Osteoblast (primary cell): ENCODE results near the gene C21orf58. TPM values are rescaled to one million over a fixed set of nuclear protein-coding genes. Genes with fewer than 3 reads are reported as not detected.

ENCODE experiments used
- DNase-seq: peaks from one replicate; pipeline ENCODE4 v3.0.0; 2011; ENCODE audit warnings: low spot score, mixed read lengths; ENCODE audit not compliant: insufficient read length; ENCODE audit errors: missing footprints
- H2AFZ ChIP-seq: 2 replicates; pipeline ENCODE4 v1.6.0; 2011; ENCODE audit warnings: mild to moderate bottlenecking, low read length
- H3K27ac ChIP-seq: 2 replicates; pipeline ENCODE4 v1.5.1; 2011; ENCODE audit warnings: mild to moderate bottlenecking, low read depth, low read length, moderate library complexity
- H3K27me3 ChIP-seq: 2 replicates; pipeline ENCODE4 v1.6.0; 2012; ENCODE audit warnings: mild to moderate bottlenecking, control low read depth, inconsistent platforms, low read length, moderate library complexity; ENCODE audit not compliant: insufficient read depth
- H3K36me3 ChIP-seq: 2 replicates; pipeline ENCODE4 v1.5.1; 2011; ENCODE audit warnings: mild to moderate bottlenecking, low read length, control low read depth, moderate library complexity; ENCODE audit not compliant: insufficient read depth
- H3K4me1 ChIP-seq: 2 replicates; pipeline ENCODE4 v1.5.1; 2011; ENCODE audit warnings: mild to moderate bottlenecking, low read length, control low read depth, moderate library complexity; ENCODE audit not compliant: insufficient read depth
- H3K4me2 ChIP-seq: 2 replicates; pipeline ENCODE4 v1.6.0; 2011; ENCODE audit warnings: mild to moderate bottlenecking, low read length; ENCODE audit not compliant: insufficient read depth
- H3K4me3 ChIP-seq: fragments of 200-600 bp; sonication (generic); 3 replicates; pipeline ENCODE4 v1.5.1; 2012; ENCODE audit warnings: mild to moderate bottlenecking, low read length, inconsistent platforms; ENCODE audit not compliant: insufficient read depth
- H3K79me2 ChIP-seq: 2 replicates; pipeline ENCODE4 v1.6.0; 2012; ENCODE audit warnings: mild to moderate bottlenecking, low read length, control low read depth, inconsistent platforms; ENCODE audit not compliant: insufficient read depth
- H3K9me3 ChIP-seq: 2 replicates; pipeline ENCODE4 v1.5.1; 2011; ENCODE audit warnings: low read depth, low read length, control low read depth
- H4K20me1 ChIP-seq: 2 replicates; pipeline ENCODE4 v1.6.0; 2012; ENCODE audit warnings: mild to moderate bottlenecking, low read length, control low read depth; ENCODE audit not compliant: insufficient read depth
- total RNA-seq: library from RNA; depleted of rRNA; stranded (reverse); fragments of >200 nt; gene quantifications from 2 replicates; pipeline ENCODE4 v1.2.3, GENCODE V29; 2012
- TF ChIP-seq, protein P1 (sequence below): IDR thresholded peaks from 2 replicates; pipeline ENCODE4 v1.5.1; 2011; ENCODE audit warnings: mild to moderate bottlenecking, low read depth, low read length, moderate library complexity; ENCODE audit errors: extremely low read depth

The C21orf58 gene
- total RNA-seq, 1 donor: 2.2 TPM

DNA sequence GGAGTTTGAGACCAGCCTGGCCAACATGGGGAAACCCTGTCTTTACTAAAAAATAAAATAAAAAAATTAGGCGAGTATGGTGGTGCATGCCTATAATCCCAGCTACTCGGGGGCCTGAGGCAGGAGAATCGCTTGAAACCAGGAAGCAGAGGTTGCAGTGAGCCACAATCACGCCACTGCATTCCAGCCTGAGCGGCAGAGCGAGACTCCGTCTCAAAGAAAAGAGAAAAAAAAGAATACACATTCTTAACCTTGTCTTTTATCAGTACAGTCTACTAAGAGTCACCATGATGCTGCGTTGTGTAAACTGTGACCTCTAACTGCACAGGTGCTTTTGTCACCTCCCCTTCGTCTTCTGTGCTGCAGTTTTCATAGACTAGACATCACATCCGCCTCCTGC lies 37.5 kb upstream of the C21orf58 start:
- H3K36me3 ChIP-seq: peaks cover 37% of the 10 kb centered on the region

DNA sequence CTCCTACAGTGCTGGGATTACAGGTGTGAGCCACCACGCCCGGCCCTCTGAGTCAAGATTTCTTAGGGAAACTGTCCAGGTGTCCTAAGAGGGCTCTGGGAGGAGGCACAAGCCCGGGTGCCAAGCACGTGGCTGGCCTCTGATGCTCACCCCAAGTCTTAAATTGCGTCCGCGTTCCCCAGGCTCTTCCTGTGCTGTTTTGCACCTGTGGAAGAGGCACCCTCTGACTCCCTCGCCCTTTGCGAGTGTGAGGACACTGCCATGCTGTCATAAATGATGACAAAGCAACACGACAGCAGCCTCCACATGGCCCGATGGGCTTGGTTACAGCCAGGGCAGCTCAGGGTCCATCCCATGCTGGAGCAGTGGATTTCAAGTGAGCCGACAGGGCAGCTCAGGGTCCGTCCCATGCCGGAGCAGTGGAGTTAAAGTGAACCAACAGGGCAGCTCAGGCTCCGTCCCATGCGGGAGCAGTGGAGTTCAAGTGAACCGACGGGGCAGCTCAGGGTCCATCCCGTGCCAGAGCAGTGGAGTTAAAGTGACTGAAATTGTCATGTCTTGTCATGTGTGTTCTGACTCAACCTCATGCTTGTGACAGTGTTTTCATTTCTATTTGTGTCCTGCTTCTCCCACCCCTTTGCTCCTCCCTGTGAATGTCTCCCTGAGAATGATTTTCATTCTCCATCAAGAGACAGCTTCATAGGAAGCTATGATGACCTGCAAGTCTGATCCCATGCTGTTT lies 34.2 kb upstream of the C21orf58 start:
- TF ChIP-seq, protein P1, sequence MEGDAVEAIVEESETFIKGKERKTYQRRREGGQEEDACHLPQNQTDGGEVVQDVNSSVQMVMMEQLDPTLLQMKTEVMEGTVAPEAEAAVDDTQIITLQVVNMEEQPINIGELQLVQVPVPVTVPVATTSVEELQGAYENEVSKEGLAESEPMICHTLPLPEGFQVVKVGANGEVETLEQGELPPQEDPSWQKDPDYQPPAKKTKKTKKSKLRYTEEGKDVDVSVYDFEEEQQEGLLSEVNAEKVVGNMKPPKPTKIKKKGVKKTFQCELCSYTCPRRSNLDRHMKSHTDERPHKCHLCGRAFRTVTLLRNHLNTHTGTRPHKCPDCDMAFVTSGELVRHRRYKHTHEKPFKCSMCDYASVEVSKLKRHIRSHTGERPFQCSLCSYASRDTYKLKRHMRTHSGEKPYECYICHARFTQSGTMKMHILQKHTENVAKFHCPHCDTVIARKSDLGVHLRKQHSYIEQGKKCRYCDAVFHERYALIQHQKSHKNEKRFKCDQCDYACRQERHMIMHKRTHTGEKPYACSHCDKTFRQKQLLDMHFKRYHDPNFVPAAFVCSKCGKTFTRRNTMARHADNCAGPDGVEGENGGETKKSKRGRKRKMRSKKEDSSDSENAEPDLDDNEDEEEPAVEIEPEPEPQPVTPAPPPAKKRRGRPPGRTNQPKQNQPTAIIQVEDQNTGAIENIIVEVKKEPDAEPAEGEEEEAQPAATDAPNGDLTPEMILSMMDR: no peak
- no peaks in the 10 kb centered on the region for H3K4me1 ChIP-seq
- no peaks in the 10 kb centered on the region for H3K79me2 ChIP-seq
- H3K27me3 ChIP-seq: no peaks in the 10 kb centered on the region
- no peaks in the 10 kb centered on the region for H4K20me1 ChIP-seq
- no peak overlapping the region for H3K27ac ChIP-seq
- no peaks in the 10 kb centered on the region for H3K9me3 ChIP-seq
- peak; percentile 73 for DNase-seq
- H2AFZ ChIP-seq: no peak overlapping the region
- no peak overlapping the region for H3K4me2 ChIP-seq
- H3K36me3 ChIP-seq: peaks cover 31% of the 10 kb centered on the region
- no peak overlapping the region for H3K4me3 ChIP-seq

More for the DNA sequence above, 37.5 kb upstream of the C21orf58 start:
- TF ChIP-seq, protein P1: no peak
- no peaks in the 10 kb centered on the region for H3K4me1 ChIP-seq
- no peak overlapping the region for H3K4me3 ChIP-seq
- H3K27ac ChIP-seq: no peak overlapping the region
- no peaks in the 10 kb centered on the region for H3K27me3 ChIP-seq
- DNase-seq: no peak
- no peaks in the 10 kb centered on the region for H3K9me3 ChIP-seq
- no peaks in the 10 kb centered on the region for H4K20me1 ChIP-seq
- no peak overlapping the region for H3K4me2 ChIP-seq
- H2AFZ ChIP-seq: no peak overlapping the region
- no peaks in the 10 kb centered on the region for H3K79me2 ChIP-seq

DNA sequence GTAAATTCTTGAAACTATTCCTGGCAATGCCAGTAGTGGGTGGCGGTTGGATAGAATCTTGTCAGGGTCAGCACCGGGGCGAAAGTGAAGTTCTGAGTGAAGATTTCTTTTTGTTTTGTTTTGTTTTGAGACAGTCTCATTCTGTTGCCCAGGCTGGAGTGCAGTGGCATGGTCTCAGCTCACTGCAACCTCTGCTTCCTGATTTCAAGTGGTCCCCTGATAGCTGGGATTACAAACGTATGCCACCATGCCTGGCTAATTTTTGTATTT lies 33.6 kb upstream of the C21orf58 start:
- no peaks in the 10 kb centered on the region for H3K27me3 ChIP-seq
- H3K36me3 ChIP-seq: peaks cover 31% of the 10 kb centered on the region
- DNase-seq: peak; percentile 54
- H3K27ac ChIP-seq: no peak overlapping the region
- H3K4me1 ChIP-seq: no peaks in the 10 kb centered on the region
- TF ChIP-seq, protein P1: no peak
- H3K9me3 ChIP-seq: no peaks in the 10 kb centered on the region
- H3K4me2 ChIP-seq: no peak overlapping the region
- no peak overlapping the region for H3K4me3 ChIP-seq
- H4K20me1 ChIP-seq: no peaks in the 10 kb centered on the region
- no peak overlapping the region for H2AFZ ChIP-seq
- no peaks in the 10 kb centered on the region for H3K79me2 ChIP-seq

DNA sequence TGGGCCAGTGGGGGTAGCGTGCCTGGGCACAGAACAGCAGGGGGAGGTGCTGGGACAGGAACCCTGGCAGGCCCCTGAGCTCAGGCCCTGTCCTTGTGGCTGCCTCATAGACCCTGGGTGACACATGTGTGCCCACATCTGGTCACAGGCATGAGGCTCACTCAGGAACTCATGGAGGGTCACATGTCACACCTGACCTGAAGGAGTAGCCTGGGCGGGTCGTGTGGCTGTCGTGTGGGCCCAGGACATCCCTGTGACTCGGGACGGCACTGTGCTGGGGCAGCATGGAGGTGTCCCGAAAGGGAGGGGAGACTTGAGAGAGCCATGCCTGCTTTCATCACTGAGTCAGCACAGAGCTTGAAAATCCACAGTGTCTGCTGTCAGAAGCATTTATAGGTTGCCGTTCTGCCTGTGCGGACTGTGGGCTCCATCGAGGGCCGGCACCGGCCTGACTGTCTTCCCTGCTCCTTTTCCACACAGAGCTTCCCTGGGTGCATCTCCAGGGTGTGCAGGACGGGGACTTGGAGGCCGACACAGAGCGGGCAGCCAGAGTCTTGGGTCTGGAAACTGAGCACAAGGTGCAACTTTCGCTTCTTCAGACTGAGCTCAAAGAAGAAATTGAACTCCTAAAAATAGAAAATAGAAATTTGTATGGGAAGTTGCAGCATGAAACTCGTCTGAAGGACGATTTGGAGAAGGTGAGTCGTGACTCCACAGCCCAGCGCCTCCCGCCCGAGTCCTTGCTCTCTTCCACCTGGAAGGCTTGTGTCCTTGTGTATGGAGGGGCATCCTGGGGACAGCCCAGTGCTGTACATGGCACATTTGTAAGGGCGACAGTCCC lies 33.0 kb upstream of the C21orf58 start:
- DNase-seq: peak; percentile 65

More for the DNA sequence above, 33.0 kb upstream of the C21orf58 start:
- H3K36me3 ChIP-seq: peaks cover 26% of the 10 kb centered on the region
- no peaks in the 10 kb centered on the region for H3K79me2 ChIP-seq
- TF ChIP-seq, protein P1: no peak
- H3K9me3 ChIP-seq: no peaks in the 10 kb centered on the region
- no peaks in the 10 kb centered on the region for H4K20me1 ChIP-seq
- H3K27ac ChIP-seq: no peak overlapping the region
- H2AFZ ChIP-seq: no peak overlapping the region
- H3K4me1 ChIP-seq: no peaks in the 10 kb centered on the region
- H3K27me3 ChIP-seq: no peaks in the 10 kb centered on the region
- H3K4me2 ChIP-seq: no peak overlapping the region
- H3K4me3 ChIP-seq: no peak overlapping the region
